BE2C (cell line): ENCODE data around the gene CEP164.

Source experiments
- DNase-seq: peaks from one replicate; pipeline ENCODE4 v3.0.0-alpha.2; 2020
- H3K27me3 ChIP-seq: fragments of 250-450 bp; sonication (Bioruptor Pico); 2 replicates; pipeline ENCODE4 v1.5.1; 2020; ENCODE audit warnings: mild to moderate bottlenecking
- H3K36me3 ChIP-seq: fragments of 250-450 bp; sonication (Bioruptor Pico); 2 replicates; pipeline ENCODE4 v1.5.1; 2020; ENCODE audit warnings: mild to moderate bottlenecking
- H3K4me1 ChIP-seq: fragments of 250-450 bp; sonication (Bioruptor Pico); 2 replicates; pipeline ENCODE4 v1.5.1; 2020
- H3K4me3 ChIP-seq: 2 replicates; pipeline ENCODE4 v1.5.1; 2011; ENCODE audit warnings: low read depth, low read length
- H3K9me3 ChIP-seq: fragments of 250-450 bp; sonication (Bioruptor Pico); 2 replicates; pipeline ENCODE4 v1.5.1; 2020
- CTCF ChIP-seq: IDR thresholded peaks from 2 replicates; pipeline ENCODE4 v1.5.1; 2012; ENCODE audit warnings: mild to moderate bottlenecking, low read depth, low read length

Gene CEP164

GRCh38 chr11:117435326-117435725 is 107.7 kb downstream of the CEP164 start:
- Histone ChIP-seq H3K27me3 (no peaks in the 10 kb centered on the region), H3K36me3 (no peaks in the 10 kb centered on the region), H3K4me1 (no peaks in the 10 kb centered on the region), H3K9me3 (no peaks in the 10 kb centered on the region), H3K4me3 (no peak overlapping the region)
- TF ChIP-seq CTCF, result no peak
- DNase-seq, result no peak

DNA sequence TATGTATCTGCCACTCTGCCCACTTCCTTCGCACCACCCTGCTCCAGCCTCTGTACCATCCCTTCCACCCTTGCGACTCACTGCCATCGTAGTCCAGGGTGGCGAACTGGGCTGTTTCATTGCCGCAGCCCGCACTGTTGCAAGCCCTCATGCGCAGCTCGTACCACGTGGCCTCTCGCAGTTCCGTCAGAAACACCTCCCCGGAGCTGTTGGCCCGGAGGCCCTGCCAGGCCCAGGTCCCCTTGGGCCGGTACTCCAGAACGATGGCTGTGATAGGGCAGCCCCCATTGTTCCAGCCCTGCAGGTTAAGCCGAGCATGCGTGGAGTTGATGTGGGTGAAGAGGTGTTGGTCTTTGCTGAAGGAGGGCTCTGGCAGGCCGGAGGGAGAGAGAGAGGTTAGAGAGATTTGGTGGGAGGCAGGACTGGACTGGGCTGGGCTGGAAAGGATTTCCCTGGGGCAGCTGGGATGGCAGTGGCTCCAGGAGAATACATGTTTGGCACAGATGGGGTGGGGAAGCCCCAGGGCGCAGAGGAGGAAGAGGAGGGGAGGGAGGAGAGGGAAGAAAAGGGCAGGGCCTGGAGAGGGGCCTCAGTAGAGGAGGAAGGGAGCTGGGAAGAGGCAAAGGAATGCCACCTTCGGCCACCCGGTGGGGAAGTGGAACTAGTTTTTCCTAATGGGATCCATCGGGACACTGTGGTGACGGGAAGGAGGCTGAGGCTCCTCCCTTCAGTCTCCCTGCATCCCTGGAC is 109.6 kb downstream of the CEP164 start:
- Histone ChIP-seq H3K4me1 (no peaks in the 10 kb centered on the region), H3K9me3 (no peaks in the 10 kb centered on the region), H3K4me3 (no peak overlapping the region), H3K36me3 (no peaks in the 10 kb centered on the region), H3K27me3 (no peaks in the 10 kb centered on the region)
- DNase-seq, result no peak
- TF ChIP-seq CTCF, result no peak

- Histone ChIP-seq H3K27me3 (no peaks in the 10 kb centered on the region), H3K4me1 (no peaks in the 10 kb centered on the region), H3K4me3 (no peak overlapping the region), H3K9me3 (no peaks in the 10 kb centered on the region), H3K36me3 (no peaks in the 10 kb centered on the region)
- no peak for TF ChIP-seq CTCF
- DNase-seq, result no peak
Observed at GRCh38 chr11:117437791-117438130, 110.1 kb downstream of the CEP164 start.

GRCh38 chr11:117438371-117439000 is 110.8 kb downstream of the CEP164 start:
- Histone ChIP-seq H3K36me3 (no peaks in the 10 kb centered on the region), H3K9me3 (no peaks in the 10 kb centered on the region), H3K4me3 (no peak overlapping the region), H3K27me3 (no peaks in the 10 kb centered on the region), H3K4me1 (peaks cover 6% of the 10 kb centered on the region)
- no peak for TF ChIP-seq CTCF
- no peak for DNase-seq

DNA sequence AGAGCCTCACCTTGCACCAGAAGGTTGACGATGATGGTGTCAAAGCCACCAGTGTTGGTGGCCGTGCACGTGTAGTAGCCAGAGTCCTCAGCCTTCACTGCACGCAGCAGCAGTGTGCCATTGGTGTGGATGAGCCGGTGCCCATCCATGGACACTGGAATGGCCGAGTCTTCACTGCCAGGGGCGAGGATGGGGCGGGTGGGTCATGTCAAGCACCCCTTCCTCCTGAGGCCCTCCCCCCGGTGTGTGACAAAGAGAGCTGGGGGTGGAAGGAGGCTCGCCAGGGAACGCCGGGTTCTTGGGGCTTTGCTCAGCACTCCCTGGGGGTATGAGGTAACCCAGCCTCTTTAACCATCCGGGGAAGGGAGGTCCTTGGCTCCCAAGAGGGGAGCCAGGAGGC is 111.6 kb downstream of the CEP164 start:
- Histone ChIP-seq H3K4me3 (no peak overlapping the region), H3K36me3 (no peaks in the 10 kb centered on the region), H3K27me3 (no peaks in the 10 kb centered on the region), H3K4me1 (peaks cover 6% of the 10 kb centered on the region), H3K9me3 (no peaks in the 10 kb centered on the region)
- no peak for DNase-seq
- no peak for TF ChIP-seq CTCF

DNA sequence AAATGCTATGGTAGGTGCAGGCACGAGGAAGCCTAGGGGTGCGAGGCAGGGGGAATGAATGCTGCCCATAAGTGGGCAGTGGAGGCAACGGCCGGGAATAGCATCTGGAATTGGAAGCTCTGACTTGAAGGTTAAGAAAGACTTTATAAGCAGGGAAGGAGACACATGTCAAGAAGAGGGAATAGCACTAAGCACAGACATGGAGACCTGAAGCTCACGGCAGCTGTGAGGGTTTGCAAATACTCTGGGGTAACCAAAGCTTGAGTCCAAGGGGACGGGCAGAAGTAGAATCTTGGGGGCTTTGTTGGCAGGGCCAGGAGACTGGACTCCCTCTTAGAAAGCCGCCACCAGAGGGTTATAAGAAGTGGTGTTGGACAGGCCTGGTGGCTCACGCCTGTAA is 112.6 kb downstream of the CEP164 start:
- H3K9me3 ChIP-seq, result no peaks in the 10 kb centered on the region
- H3K4me3 ChIP-seq, result no peak overlapping the region
- no peak for TF ChIP-seq CTCF
- no peak for DNase-seq
- no peaks in the 10 kb centered on the region for H3K27me3 ChIP-seq
- H3K36me3 ChIP-seq, result no peaks in the 10 kb centered on the region
- peaks cover 10% of the 10 kb centered on the region for H3K4me1 ChIP-seq
